D721Med (cell line): ENCODE measurements around the gene SPIN3.
"Not testable (repeated sequence)": the region's sequence is repeated elsewhere in the genome, so short reads cannot be mapped to it uniquely, and the experiment has no call there.

Experiments used
- DNase-seq: peaks from one replicate; pipeline ENCODE4 v3.0.0; 2011; ENCODE audit warnings: low spot score; ENCODE audit not compliant: insufficient read length
- FAIRE-seq: peaks from 2 replicates; lab custom pipeline; 2011; peaks lifted over from hg19 to GRCh38; lab: Jason Lieb, UNC
- CTCF ChIP-seq: IDR thresholded peaks from 2 replicates; pipeline ENCODE4 v1.5.1; 2012; ENCODE audit warnings: mild to moderate bottlenecking, control low read depth; ENCODE audit not compliant: insufficient read depth; ENCODE audit errors: missing control alignments

Gene SPIN3

GRCh38 chrX:56995271-56995994 is at the start of gene SPIN3:
Gene SPIN3 (minus strand): TSS chrX:56995541. CDS start chrX:56994947, 594 bp downstream.
- DNase-seq (peak; percentile 51), FAIRE-seq (no peak)
- no peak for TF ChIP-seq CTCF

GRCh38 chrX:57044245-57044644 is 48.9 kb upstream of the SPIN3 start:
- no peak for FAIRE-seq
- DNase-seq = no peak
- no peak for TF ChIP-seq CTCF

- DNase-seq, FAIRE-seq: not testable (repeated sequence)
Observed at GRCh38 chrX:57037265-57037664, 41.9 kb upstream of the SPIN3 start.

GRCh38 chrX:56994375-56995270 is 718 bp downstream of the SPIN3 start:
- TF ChIP-seq CTCF = no peak
- no peak for FAIRE-seq
- DNase-seq = no peak

- no peak for TF ChIP-seq CTCF
- DNase-seq (no peak), FAIRE-seq (peak; percentile 21)
Observed at GRCh38 chrX:56987741-56988140, 7.6 kb downstream of the SPIN3 start.

- FAIRE-seq = no peak
- DNase-seq = no peak
- no peak for TF ChIP-seq CTCF
Observed at GRCh38 chrX:56986138-56986537, 9.2 kb downstream of the SPIN3 start.

- no peak for FAIRE-seq
- TF ChIP-seq CTCF = peak; percentile 9
- no peak for DNase-seq
Observed at GRCh38 chrX:56978172-56978571, 17.2 kb downstream of the SPIN3 start.
